GM12872 (cell line): Measurements from ENCODE around the gene ZNF678.

Source experiments
- CTCF ChIP-seq: IDR thresholded peaks from 3 replicates; pipeline ENCODE4 v1.5.1; 2011; ENCODE audit warnings: low read depth, mild to moderate bottlenecking, low read length, moderate library complexity; ENCODE audit not compliant: insufficient read depth

The ZNF678 gene

GRCh38 chr1:227541796-227542152, 21.6 kb upstream of the ZNF678 start:
- TF ChIP-seq CTCF, result no peak

GRCh38 chr1:227542153-227543120, 20.9 kb upstream of the ZNF678 start:
- TF ChIP-seq CTCF, result peak; percentile 87

- TF ChIP-seq CTCF, result no peak
Measured at GRCh38 chr1:227543283-227544066, 19.9 kb upstream of the ZNF678 start.

GRCh38 chr1:227544067-227545050, 19.0 kb upstream of the ZNF678 start:
- no peak for TF ChIP-seq CTCF

GRCh38 chr1:227545361-227545760, 18.0 kb upstream of the ZNF678 start:
- TF ChIP-seq CTCF, result no peak

- TF ChIP-seq CTCF, result no peak
Measured at GRCh38 chr1:227546059-227546458, 17.3 kb upstream of the ZNF678 start.
